Activated CD8-positive, alpha-beta memory T cell treated with anti-CD3 and anti-CD28 coated beads, Interleukin-2, amount 10 ng/mL, durations not matched to agents 7 days and 5 days (primary cell): ENCODE results near the gene AUTS2. TPM values are rescaled to one million over a fixed set of nuclear protein-coding genes. Genes with fewer than 3 reads are reported as not detected.

Experiments used
- ATAC-seq: fragments of 150-1000 bp; cut with Tn5 transposase; one replicate; pipeline ENCODE4 v1.10.0; 2021; ENCODE audit warnings: moderate library complexity
- CTCF ChIA-PET: fragments of 350-600 bp; sonication (Branson Sonifier 250); formaldehyde crosslinking; loops from one replicate; lab custom pipeline; 2021; ENCODE audit warnings: antibody characterized with exemption; lab: Charles Lee
- DNase-seq: peaks from one replicate; pipeline ENCODE4 v3.0.0-alpha.2; 2020
- H3K27ac Mint-ChIP-seq: one replicate; pipeline ENCODE4 v1.8.0; 2021; ENCODE audit warnings: mild to moderate bottlenecking, mixed read lengths
- H3K27me3 Mint-ChIP-seq: one replicate; pipeline ENCODE4 v1.8.0; 2021; ENCODE audit warnings: mixed read lengths
- H3K36me3 Mint-ChIP-seq: one replicate; pipeline ENCODE4 v1.8.0; 2021; ENCODE audit warnings: mild to moderate bottlenecking, mixed read lengths
- H3K4me1 Mint-ChIP-seq: one replicate; pipeline ENCODE4 v1.8.0; 2021; ENCODE audit warnings: mixed read lengths
- H3K4me3 Mint-ChIP-seq: one replicate; pipeline ENCODE4 v1.8.0; 2021; ENCODE audit warnings: mild to moderate bottlenecking, moderate library complexity, mixed read lengths
- H3K9me3 Mint-ChIP-seq: one replicate; pipeline ENCODE4 v1.8.0; 2022; ENCODE audit warnings: low read depth, mixed read lengths
- total RNA-seq, 2 experiments: library from RNA; stranded (reverse); gene quantifications; one replicate each; pipeline ENCODE4 v1.2.3, GENCODE V29; 2021

AUTS2 gene
- total RNA-seq, 2 experiments from 2014 or later: 9.5 to 24.4 TPM

DNA sequence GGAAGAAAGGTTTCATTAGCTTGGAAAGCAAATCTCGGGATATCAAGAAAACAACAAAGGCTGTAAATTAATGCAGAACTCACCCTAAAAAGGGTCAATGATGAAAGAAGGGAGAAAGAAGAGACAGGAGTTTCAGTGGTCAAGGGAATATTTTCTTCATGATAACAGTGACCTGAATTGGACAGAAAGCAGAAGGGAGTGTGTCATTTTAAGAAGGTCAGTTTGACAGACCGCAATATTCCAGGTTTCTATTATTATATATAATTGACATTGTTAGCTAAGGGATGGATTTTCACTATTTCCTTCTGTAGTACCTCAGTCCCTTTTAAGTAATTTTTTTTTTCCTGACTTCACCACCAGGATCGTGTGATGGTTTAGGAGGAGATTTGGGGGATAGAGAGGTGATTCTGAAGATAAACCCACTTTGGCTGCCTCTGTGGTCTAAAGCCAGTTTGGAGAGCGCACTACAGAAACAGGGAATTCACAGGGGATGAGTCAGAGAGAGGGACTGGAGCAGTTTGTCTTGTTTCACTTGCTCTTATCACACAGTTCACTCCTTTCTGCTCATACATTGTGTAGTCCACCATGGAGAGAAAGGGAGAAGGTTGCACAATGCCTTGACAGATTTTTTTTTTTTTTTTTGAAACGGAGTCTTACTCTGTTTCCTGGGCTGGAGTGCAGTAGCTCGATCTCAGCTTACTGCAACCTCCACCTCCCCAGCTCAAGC is 417.9 kb downstream of the AUTS2 start:
- no peaks in the 10 kb centered on the region for H3K36me3 Mint-ChIP-seq
- ATAC-seq (no peak), DNase-seq (no peak)
- CTCF ChIA-PET: no interaction called here
- no peaks in the 10 kb centered on the region for H3K4me1 Mint-ChIP-seq
- H3K9me3 Mint-ChIP-seq: no peaks in the 10 kb centered on the region
- H3K4me3 Mint-ChIP-seq: no peak overlapping the region
- H3K27ac Mint-ChIP-seq: no peak overlapping the region
- H3K27me3 Mint-ChIP-seq: peaks cover 8% of the 10 kb centered on the region

GRCh38 chr7:70017357-70017756 is 419.1 kb downstream of the AUTS2 start:
- Mint-ChIP-seq H3K27ac (no peak overlapping the region), H3K4me1 (no peaks in the 10 kb centered on the region), H3K36me3 (no peaks in the 10 kb centered on the region), H3K27me3 (peaks cover 8% of the 10 kb centered on the region), H3K4me3 (no peak overlapping the region), H3K9me3 (no peaks in the 10 kb centered on the region)
- CTCF ChIA-PET: no interaction called here
- DNase-seq (no peak), ATAC-seq (no peak)

- Mint-ChIP-seq H3K36me3 (no peaks in the 10 kb centered on the region), H3K4me3 (no peak overlapping the region)
Measured at GRCh38 chr7:70018700-70019099, 420.4 kb downstream of the AUTS2 start.

GRCh38 chr7:70027867-70028266 is 429.6 kb downstream of the AUTS2 start:
- Mint-ChIP-seq H3K9me3 (no peaks in the 10 kb centered on the region), H3K36me3 (no peaks in the 10 kb centered on the region), H3K27ac (no peak overlapping the region), H3K4me1 (no peaks in the 10 kb centered on the region), H3K27me3 (no peaks in the 10 kb centered on the region), H3K4me3 (no peak overlapping the region)
- CTCF ChIA-PET: interaction anchor here (0.6 kb wide), 1 partner anchor 8 kb away, joined by 3 read pairs; no protein-coding TSS in a partner anchor
- DNase-seq (no peak), ATAC-seq (no peak)

More at GRCh38 chr7:70018700-70019099, 420.4 kb downstream of the AUTS2 start:
- H3K4me1 Mint-ChIP-seq: no peaks in the 10 kb centered on the region
- no peaks in the 10 kb centered on the region for H3K9me3 Mint-ChIP-seq
- peaks cover 8% of the 10 kb centered on the region for H3K27me3 Mint-ChIP-seq
- DNase-seq (no peak), ATAC-seq (no peak)
- CTCF ChIA-PET: no interaction called here
- H3K27ac Mint-ChIP-seq: no peak overlapping the region

- Mint-ChIP-seq H3K9me3 (no peaks in the 10 kb centered on the region), H3K27ac (no peak overlapping the region), H3K36me3 (no peaks in the 10 kb centered on the region), H3K27me3 (no peaks in the 10 kb centered on the region), H3K4me1 (no peaks in the 10 kb centered on the region), H3K4me3 (no peak overlapping the region)
- DNase-seq (no peak), ATAC-seq (no peak)
- CTCF ChIA-PET: no interaction called here
Measured at GRCh38 chr7:70028620-70029019, 430.3 kb downstream of the AUTS2 start.

DNA sequence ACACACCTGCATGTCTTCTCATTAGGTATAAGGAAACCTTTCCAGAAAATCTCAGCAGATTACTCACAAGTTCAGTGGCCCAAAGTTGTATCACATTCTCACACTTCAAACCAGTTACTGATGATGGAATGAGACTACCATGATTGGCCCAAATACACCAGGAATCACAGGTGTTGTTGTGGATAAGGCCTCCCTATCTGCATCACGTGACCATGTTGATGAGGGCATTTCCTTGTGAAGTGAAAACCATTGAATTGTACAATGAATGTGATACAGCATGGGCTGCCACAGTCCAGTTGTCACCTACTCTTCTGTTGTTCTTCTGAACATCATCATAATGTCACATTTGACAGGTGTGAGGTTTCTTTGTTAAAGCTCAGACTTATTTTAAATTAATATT is 431.7 kb downstream of the AUTS2 start:
- ATAC-seq: no peak
- H3K27ac Mint-ChIP-seq: no peak overlapping the region
- no peak overlapping the region for H3K4me3 Mint-ChIP-seq
- CTCF ChIA-PET: no interaction called here
- no peaks in the 10 kb centered on the region for H3K9me3 Mint-ChIP-seq
- H3K36me3 Mint-ChIP-seq: no peaks in the 10 kb centered on the region
- DNase-seq: no peak
- no peaks in the 10 kb centered on the region for H3K27me3 Mint-ChIP-seq
- no peaks in the 10 kb centered on the region for H3K4me1 Mint-ChIP-seq

GRCh38 chr7:70030745-70031144 is 432.5 kb downstream of the AUTS2 start:
- H3K4me3 Mint-ChIP-seq: no peak overlapping the region
- no peaks in the 10 kb centered on the region for H3K9me3 Mint-ChIP-seq
- no peaks in the 10 kb centered on the region for H3K4me1 Mint-ChIP-seq
- DNase-seq: no peak
- H3K27ac Mint-ChIP-seq: no peak overlapping the region
- CTCF ChIA-PET: no interaction called here
- H3K27me3 Mint-ChIP-seq: no peaks in the 10 kb centered on the region
- no peaks in the 10 kb centered on the region for H3K36me3 Mint-ChIP-seq
- ATAC-seq: no peak

DNA sequence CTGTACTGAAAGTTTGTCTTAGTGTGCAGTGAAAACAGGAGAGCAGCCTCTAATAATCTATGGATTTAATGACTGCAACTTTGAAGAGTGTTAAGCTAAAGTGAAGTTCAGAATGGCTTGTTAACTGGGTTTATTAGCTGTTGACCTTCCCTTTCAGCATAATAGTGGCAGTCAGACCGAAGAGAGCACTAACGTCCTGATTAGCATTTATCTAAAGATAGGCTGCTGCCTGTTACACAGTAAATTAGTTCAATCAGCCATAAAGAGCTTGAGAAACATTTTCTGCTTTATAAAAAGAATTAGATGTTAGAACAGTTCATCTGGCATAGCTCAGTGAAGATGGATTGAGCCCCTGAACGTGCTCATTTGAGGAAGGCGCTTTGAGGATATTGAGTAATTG is 433.0 kb downstream of the AUTS2 start:
- H3K4me1 Mint-ChIP-seq: no peaks in the 10 kb centered on the region
- ATAC-seq: no peak
- H3K27ac Mint-ChIP-seq: no peak overlapping the region
- no peak overlapping the region for H3K4me3 Mint-ChIP-seq
- CTCF ChIA-PET: interaction anchor here (1.0 kb wide), 1 partner anchor 12 kb away, joined by 4 read pairs; no protein-coding TSS in a partner anchor
- no peak for DNase-seq
- no peaks in the 10 kb centered on the region for H3K36me3 Mint-ChIP-seq
- no peaks in the 10 kb centered on the region for H3K27me3 Mint-ChIP-seq
- H3K9me3 Mint-ChIP-seq: no peaks in the 10 kb centered on the region

GRCh38 chr7:70032649-70033048 is 434.4 kb downstream of the AUTS2 start:
- H3K27me3 Mint-ChIP-seq: no peaks in the 10 kb centered on the region
- no peak overlapping the region for H3K4me3 Mint-ChIP-seq
- no peaks in the 10 kb centered on the region for H3K4me1 Mint-ChIP-seq
- no peak overlapping the region for H3K27ac Mint-ChIP-seq
- CTCF ChIA-PET: no interaction called here
- no peaks in the 10 kb centered on the region for H3K9me3 Mint-ChIP-seq
- ATAC-seq (no peak), DNase-seq (no peak)
- H3K36me3 Mint-ChIP-seq: no peaks in the 10 kb centered on the region

DNA sequence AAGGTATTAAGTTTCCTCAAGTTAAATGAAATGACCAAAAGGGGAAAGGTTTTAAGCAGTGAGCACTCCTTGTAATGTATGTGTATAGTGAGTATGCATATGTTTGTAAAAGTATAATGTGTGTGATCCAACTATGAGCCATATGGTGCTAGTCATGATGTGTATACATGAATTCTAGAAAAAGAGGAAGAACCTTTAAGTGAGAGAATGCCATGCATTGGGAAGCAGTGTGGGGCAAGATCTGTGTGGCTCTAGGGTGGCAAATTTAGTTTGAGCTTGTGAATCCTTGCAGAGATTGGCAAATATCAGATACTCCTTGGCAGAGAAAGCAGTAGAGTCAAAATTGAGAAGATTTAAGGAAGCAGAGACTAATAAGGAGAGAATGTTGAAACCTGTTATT is 435.0 kb downstream of the AUTS2 start:
- no peak overlapping the region for H3K4me3 Mint-ChIP-seq
- H3K9me3 Mint-ChIP-seq: no peaks in the 10 kb centered on the region
- DNase-seq: no peak
- no peak for ATAC-seq
- CTCF ChIA-PET: no interaction called here
- no peak overlapping the region for H3K27ac Mint-ChIP-seq
- no peaks in the 10 kb centered on the region for H3K36me3 Mint-ChIP-seq
- no peaks in the 10 kb centered on the region for H3K4me1 Mint-ChIP-seq
- no peaks in the 10 kb centered on the region for H3K27me3 Mint-ChIP-seq

DNA sequence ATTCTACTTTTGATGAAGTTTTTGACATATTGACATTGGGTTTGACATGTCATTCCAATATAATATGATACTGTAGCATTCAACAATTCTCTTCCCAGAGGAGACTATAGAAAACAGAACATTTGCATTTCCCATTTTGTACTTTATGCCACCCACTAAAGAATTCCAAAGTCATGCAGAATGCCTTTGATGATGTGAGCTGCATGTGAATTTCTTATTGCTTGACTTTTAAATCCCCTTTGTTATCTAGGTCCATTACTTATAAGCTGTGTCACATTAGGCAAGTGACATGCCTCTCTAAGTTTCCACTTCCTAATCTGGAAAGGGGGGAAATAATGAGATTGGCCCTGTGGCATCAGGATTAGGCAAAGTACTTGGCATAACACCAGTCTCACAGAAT is 436.7 kb downstream of the AUTS2 start:
- CTCF ChIA-PET: interaction anchor here (0.8 kb wide), 1 partner anchor 17 kb away, joined by 3 read pairs; no protein-coding TSS in a partner anchor

DNA sequence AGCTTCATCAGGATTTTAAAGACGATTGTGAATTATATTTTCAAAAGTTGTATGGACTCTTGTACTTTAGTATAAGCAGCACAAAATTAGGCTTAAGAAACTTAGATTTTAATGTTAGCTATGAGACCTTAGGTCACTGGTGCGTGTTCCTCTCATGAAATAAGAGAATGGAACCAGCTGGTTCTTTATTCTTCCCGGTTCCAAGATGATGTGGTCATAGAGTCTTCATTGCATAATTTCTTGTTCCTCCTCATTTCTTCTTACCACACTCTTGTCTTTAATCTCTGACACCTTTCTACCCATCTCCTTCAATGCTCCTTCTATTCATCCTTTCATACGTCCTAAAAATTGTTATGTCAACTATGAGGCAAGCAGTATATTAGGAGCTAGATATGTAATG is 437.2 kb downstream of the AUTS2 start:
- DNase-seq (no peak), ATAC-seq (no peak)
- Mint-ChIP-seq H3K4me1 (no peaks in the 10 kb centered on the region), H3K4me3 (no peak overlapping the region), H3K36me3 (no peaks in the 10 kb centered on the region), H3K9me3 (no peaks in the 10 kb centered on the region), H3K27ac (no peak overlapping the region), H3K27me3 (no peaks in the 10 kb centered on the region)
- CTCF ChIA-PET: no interaction called here

More for the DNA sequence above, 436.7 kb downstream of the AUTS2 start:
- Mint-ChIP-seq H3K27me3 (no peaks in the 10 kb centered on the region), H3K36me3 (no peaks in the 10 kb centered on the region), H3K9me3 (no peaks in the 10 kb centered on the region), H3K4me3 (no peak overlapping the region), H3K27ac (no peak overlapping the region), H3K4me1 (no peaks in the 10 kb centered on the region)
- DNase-seq (no peak), ATAC-seq (no peak)

GRCh38 chr7:70035955-70036354 is 437.7 kb downstream of the AUTS2 start:
- H3K9me3 Mint-ChIP-seq: no peaks in the 10 kb centered on the region
- no peaks in the 10 kb centered on the region for H3K36me3 Mint-ChIP-seq
- H3K27ac Mint-ChIP-seq: no peak overlapping the region
- CTCF ChIA-PET: interaction anchor here (0.6 kb wide), 1 partner anchor 8 kb away, joined by 3 read pairs; no protein-coding TSS in a partner anchor
- no peak for ATAC-seq
- H3K4me1 Mint-ChIP-seq: no peaks in the 10 kb centered on the region
- no peak overlapping the region for H3K4me3 Mint-ChIP-seq
- DNase-seq: no peak
- no peaks in the 10 kb centered on the region for H3K27me3 Mint-ChIP-seq

- no peak overlapping the region for H3K4me3 Mint-ChIP-seq
- no peak overlapping the region for H3K27ac Mint-ChIP-seq
- ATAC-seq (no peak), DNase-seq (no peak)
- no peaks in the 10 kb centered on the region for H3K4me1 Mint-ChIP-seq
- H3K36me3 Mint-ChIP-seq: no peaks in the 10 kb centered on the region
- CTCF ChIA-PET: no interaction called here
- no peaks in the 10 kb centered on the region for H3K27me3 Mint-ChIP-seq
- H3K9me3 Mint-ChIP-seq: no peaks in the 10 kb centered on the region
Measured at GRCh38 chr7:70036695-70037094, 438.4 kb downstream of the AUTS2 start.
